Breast epithelium (tissue), 4 donors: Measurements from ENCODE around the gene OCLN. TPM values are rescaled to one million over a fixed set of nuclear protein-coding genes. Genes with fewer than 3 reads are reported as not detected.

Experiments used
- DNase-seq, 2 donors: peaks; one replicate each; pipeline ENCODE4 v3.0.0-alpha.2; 2019; ENCODE audit warnings: low spot score in 2 of 2
- H3K27ac ChIP-seq, 2 donors: fragments of 200-600 bp; sonication (generic) in 1 of 2; one replicate each; pipeline ENCODE4 v1.5.1; 2016 to 2019; ENCODE audit warnings: mild to moderate bottlenecking in 1 of 2
- H3K27me3 ChIP-seq, 2 donors: fragments of 200-600 bp; sonication (generic) in 1 of 2; one replicate each; pipeline versions ENCODE4 v1.5.1 to v1.6.0; 2017 to 2019; ENCODE audit warnings: control low read depth in 1 of 2, mild to moderate bottlenecking in 1 of 2
- H3K36me3 ChIP-seq: fragments of 200-600 bp; one replicate; pipeline ENCODE4 v1.5.1; 2019
- H3K4me1 ChIP-seq, 2 donors: fragments of 200-600 bp; sonication (generic); one replicate each; pipeline ENCODE4 v1.5.1; 2016 to 2019; ENCODE audit warnings: control low read depth in 1 of 2
- H3K4me3 ChIP-seq, 3 donors: fragments of 200-600 bp; sonication (generic); 1 replicate in 2 of 3; 2 replicates in 1 of 3; pipeline ENCODE4 v1.5.1; 2016 to 2019; ENCODE audit warnings: mild to moderate bottlenecking in 3 of 3, moderate library complexity in 2 of 3
- H3K9me3 ChIP-seq, 2 donors: fragments of 200-600 bp; sonication (generic) in 1 of 2; one replicate each; pipeline ENCODE4 v1.5.1; 2016 to 2019; ENCODE audit warnings: control low read depth in 1 of 2
- CTCF ChIP-seq, 3 donors: fragments of 450-650 bp; IDR thresholded peaks; one replicate each; pipeline ENCODE4 v1.5.1; 2016 to 2017; ENCODE audit warnings: antibody characterized with exemption in 3 of 3, mild to moderate bottlenecking in 3 of 3, moderate library complexity in 3 of 3
- POLR2A ChIP-seq: fragments of 450-650 bp; IDR thresholded peaks from one replicate; pipeline ENCODE4 v1.6.1; 2016; ENCODE audit warnings: antibody characterized with exemption, mild to moderate bottlenecking, moderate library complexity
- POLR2AphosphoS5 ChIP-seq, 3 donors: sonication (generic); formaldehyde crosslinking; IDR thresholded peaks; one replicate each; pipeline ENCODE4 v1.6.1; 2017; ENCODE audit warnings: antibody characterized with exemption in 3 of 3
- intact Hi-C: fragments of 100-400 bp; cut with DNase I; formaldehyde crosslinking; loops from one replicate; pipeline ENCODE4 v1.15.1; 2023; ENCODE audit warnings: low total_unique reads
- total RNA-seq, 3 donors: library from RNA; depleted of rRNA; stranded (reverse); fragments of >200 nt; gene quantifications; one replicate each; pipeline ENCODE4 v1.1.0, GENCODE V29; 2016

OCLN gene
- total RNA-seq, 3 donors from 2014 or later = 0.48 to 85.6 (median 35.7) TPM

GRCh38 chr5:69484891-69485290, 7.7 kb upstream of the OCLN start:
- no peak overlapping the region for H3K4me3 ChIP-seq
- TF ChIP-seq POLR2A (no peak), POLR2AphosphoS5 (IDR thresholded peaks at IDR 0.05) (no peak), CTCF (IDR thresholded peaks at IDR 0.05) (no peak)
- DNase-seq = no peak
- H3K4me1 ChIP-seq = no peaks in the 10 kb centered on the region
- no peak overlapping the region for H3K27ac ChIP-seq
- intact Hi-C loops = no loop called here
- H3K36me3 ChIP-seq = no peaks in the 10 kb centered on the region
- no peaks in the 10 kb centered on the region for H3K9me3 ChIP-seq
- H3K27me3 ChIP-seq = no peaks in the 10 kb centered on the region

DNA sequence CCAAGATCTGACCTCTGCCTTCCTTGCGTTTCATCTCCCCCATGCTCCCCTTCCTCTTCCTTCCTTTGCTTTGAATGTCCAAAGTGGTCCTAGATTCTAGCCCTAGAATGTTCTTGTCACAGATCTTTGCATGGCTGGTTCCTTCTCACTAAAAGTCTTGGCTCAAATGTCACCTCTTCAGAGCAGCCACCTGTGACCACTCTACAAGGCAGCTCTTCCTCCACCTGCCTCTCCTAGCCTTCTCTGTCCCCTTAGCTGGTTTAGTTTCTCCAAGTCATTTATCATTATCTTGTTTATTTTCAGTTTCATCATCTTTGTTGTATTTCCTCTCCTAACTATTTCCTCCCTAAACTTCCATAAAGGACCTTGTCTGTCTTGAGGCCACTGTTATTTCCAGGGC, 7.1 kb upstream of the OCLN start:
- H3K4me1 ChIP-seq = no peaks in the 10 kb centered on the region
- no peak overlapping the region for H3K27ac ChIP-seq
- no peaks in the 10 kb centered on the region for H3K36me3 ChIP-seq
- H3K9me3 ChIP-seq = no peaks in the 10 kb centered on the region
- intact Hi-C loops = no loop called here
- TF ChIP-seq POLR2A = no peak
- no peak for TF ChIP-seq POLR2AphosphoS5 (IDR thresholded peaks at IDR 0.05)
- no peak for TF ChIP-seq CTCF (IDR thresholded peaks at IDR 0.05)
- no peaks in the 10 kb centered on the region for H3K27me3 ChIP-seq
- H3K4me3 ChIP-seq = no peak overlapping the region
- DNase-seq = no peak

GRCh38 chr5:69489246-69489645, 3.3 kb upstream of the OCLN start:
- no peak for DNase-seq
- H3K27ac ChIP-seq = no peak overlapping the region
- TF ChIP-seq POLR2AphosphoS5 (IDR thresholded peaks at IDR 0.05) (no peak), CTCF (IDR thresholded peaks at IDR 0.05) (no peak), POLR2A (no peak)
- no peaks in the 10 kb centered on the region for H3K36me3 ChIP-seq
- no peak overlapping the region for H3K4me3 ChIP-seq
- no peaks in the 10 kb centered on the region for H3K9me3 ChIP-seq
- no peaks in the 10 kb centered on the region for H3K27me3 ChIP-seq
- intact Hi-C loops = no loop called here
- H3K4me1 ChIP-seq = no peaks in the 10 kb centered on the region

DNA sequence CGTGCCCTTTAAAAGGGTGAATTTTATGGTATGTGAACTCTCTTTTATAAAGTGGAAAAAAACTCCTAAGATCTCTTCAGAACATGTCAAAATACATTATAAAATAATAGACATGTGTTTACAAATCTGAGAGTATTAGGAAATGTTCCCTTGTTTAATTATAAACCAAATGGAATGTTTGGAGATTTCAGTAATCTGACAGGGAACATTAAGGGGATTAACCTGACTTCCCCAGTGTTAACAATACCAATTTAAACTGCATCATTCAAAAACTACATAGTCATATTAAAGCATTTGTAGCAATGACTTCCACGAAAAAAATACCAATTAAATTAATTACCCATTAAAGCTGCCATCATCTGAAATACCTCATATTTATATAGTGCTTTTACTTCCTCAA, 1.6 kb upstream of the OCLN start:
- TF ChIP-seq POLR2AphosphoS5 (IDR thresholded peaks at IDR 0.05) (no peak), POLR2A (no peak), CTCF (IDR thresholded peaks at IDR 0.05) (no peak)
- intact Hi-C loops = no loop called here
- no peak overlapping the region for H3K4me3 ChIP-seq

GRCh38 chr5:69491838-69492390, 676 bp upstream of the OCLN start:
- TF ChIP-seq POLR2AphosphoS5 (IDR thresholded peaks at IDR 0.05) (no peak), CTCF (IDR thresholded peaks at IDR 0.05) (no peak), POLR2A (no peak)
- no peak for DNase-seq
- peak overlapping the region; percentile 47 to 94 (median 78) for H3K4me3 ChIP-seq
- intact Hi-C loops = no loop called here
- no peaks in the 10 kb centered on the region for H3K9me3 ChIP-seq
- H3K4me1 ChIP-seq = no peaks in the 10 kb centered on the region
- H3K36me3 ChIP-seq = no peaks in the 10 kb centered on the region
- peak overlapping the region; percentile 94 to 95 for H3K27ac ChIP-seq
- H3K27me3 ChIP-seq = no peaks in the 10 kb centered on the region

More for the DNA sequence above, 1.6 kb upstream of the OCLN start:
- Histone ChIP-seq H3K9me3 (no peaks in the 10 kb centered on the region), H3K27me3 (no peaks in the 10 kb centered on the region), H3K27ac (peak overlapping the region in 1 of 2 donors; percentile 94), H3K36me3 (no peaks in the 10 kb centered on the region), H3K4me1 (no peaks in the 10 kb centered on the region)
- no peak for DNase-seq
